HL-60 (cell line): Measurements from ENCODE around the gene PACRG.

Source experiments
- CTCF ChIP-seq: IDR thresholded peaks from one replicate; pipeline ENCODE4 v1.5.1; 2011; ENCODE audit warnings: low read length, control low read depth, inconsistent platforms; ENCODE audit not compliant: insufficient read depth
- GABPA ChIP-seq: IDR thresholded peaks from 2 replicates; pipeline ENCODE4 v1.6.1; 2012; ENCODE audit warnings: low read depth
- POLR2AphosphoS5 ChIP-seq: IDR thresholded peaks from 2 replicates; pipeline ENCODE4 v1.6.1; 2012; ENCODE audit warnings: low read depth
- SPI1 ChIP-seq: IDR thresholded peaks from 2 replicates; pipeline ENCODE4 v1.6.1; 2012; ENCODE audit warnings: low read depth, mild to moderate bottlenecking, borderline replicate concordance
- TF ChIP-seq, protein P1 (sequence below): IDR thresholded peaks from 2 replicates; pipeline ENCODE4 v1.6.1; 2012; ENCODE audit warnings: low read depth; ENCODE audit not compliant: insufficient replicate concordance

GRCh38 chr6:163318071-163318786, 590.5 kb downstream of the PACRG start:
- TF ChIP-seq CTCF (no peak), POLR2AphosphoS5 (no peak), GABPA (no peak), SPI1 (no peak)
- TF ChIP-seq, protein P1, sequence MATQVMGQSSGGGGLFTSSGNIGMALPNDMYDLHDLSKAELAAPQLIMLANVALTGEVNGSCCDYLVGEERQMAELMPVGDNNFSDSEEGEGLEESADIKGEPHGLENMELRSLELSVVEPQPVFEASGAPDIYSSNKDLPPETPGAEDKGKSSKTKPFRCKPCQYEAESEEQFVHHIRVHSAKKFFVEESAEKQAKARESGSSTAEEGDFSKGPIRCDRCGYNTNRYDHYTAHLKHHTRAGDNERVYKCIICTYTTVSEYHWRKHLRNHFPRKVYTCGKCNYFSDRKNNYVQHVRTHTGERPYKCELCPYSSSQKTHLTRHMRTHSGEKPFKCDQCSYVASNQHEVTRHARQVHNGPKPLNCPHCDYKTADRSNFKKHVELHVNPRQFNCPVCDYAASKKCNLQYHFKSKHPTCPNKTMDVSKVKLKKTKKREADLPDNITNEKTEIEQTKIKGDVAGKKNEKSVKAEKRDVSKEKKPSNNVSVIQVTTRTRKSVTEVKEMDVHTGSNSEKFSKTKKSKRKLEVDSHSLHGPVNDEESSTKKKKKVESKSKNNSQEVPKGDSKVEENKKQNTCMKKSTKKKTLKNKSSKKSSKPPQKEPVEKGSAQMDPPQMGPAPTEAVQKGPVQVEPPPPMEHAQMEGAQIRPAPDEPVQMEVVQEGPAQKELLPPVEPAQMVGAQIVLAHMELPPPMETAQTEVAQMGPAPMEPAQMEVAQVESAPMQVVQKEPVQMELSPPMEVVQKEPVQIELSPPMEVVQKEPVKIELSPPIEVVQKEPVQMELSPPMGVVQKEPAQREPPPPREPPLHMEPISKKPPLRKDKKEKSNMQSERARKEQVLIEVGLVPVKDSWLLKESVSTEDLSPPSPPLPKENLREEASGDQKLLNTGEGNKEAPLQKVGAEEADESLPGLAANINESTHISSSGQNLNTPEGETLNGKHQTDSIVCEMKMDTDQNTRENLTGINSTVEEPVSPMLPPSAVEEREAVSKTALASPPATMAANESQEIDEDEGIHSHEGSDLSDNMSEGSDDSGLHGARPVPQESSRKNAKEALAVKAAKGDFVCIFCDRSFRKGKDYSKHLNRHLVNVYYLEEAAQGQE: no peak
